ENCODE results near the gene GSTM5. TPM values are rescaled to one million over a fixed set of nuclear protein-coding genes. Genes with fewer than 3 reads are reported as not detected.
"Not testable (repeated sequence)": the region's sequence is repeated elsewhere in the genome, so short reads cannot be mapped to it uniquely, and the experiment has no call there.

Gene GSTM5
- total RNA-seq, 1 donor from 2014 or later = not detected

GRCh38 chr1:109687641-109688499 is 24.2 kb upstream of the GSTM5 start, which contains the start of gene GSTM1:
Gene GSTM1 (plus strand): TSS chr1:109687817. CDS start chr1:109687874, 57 bp downstream.
- TF ChIP-seq, protein P1, sequence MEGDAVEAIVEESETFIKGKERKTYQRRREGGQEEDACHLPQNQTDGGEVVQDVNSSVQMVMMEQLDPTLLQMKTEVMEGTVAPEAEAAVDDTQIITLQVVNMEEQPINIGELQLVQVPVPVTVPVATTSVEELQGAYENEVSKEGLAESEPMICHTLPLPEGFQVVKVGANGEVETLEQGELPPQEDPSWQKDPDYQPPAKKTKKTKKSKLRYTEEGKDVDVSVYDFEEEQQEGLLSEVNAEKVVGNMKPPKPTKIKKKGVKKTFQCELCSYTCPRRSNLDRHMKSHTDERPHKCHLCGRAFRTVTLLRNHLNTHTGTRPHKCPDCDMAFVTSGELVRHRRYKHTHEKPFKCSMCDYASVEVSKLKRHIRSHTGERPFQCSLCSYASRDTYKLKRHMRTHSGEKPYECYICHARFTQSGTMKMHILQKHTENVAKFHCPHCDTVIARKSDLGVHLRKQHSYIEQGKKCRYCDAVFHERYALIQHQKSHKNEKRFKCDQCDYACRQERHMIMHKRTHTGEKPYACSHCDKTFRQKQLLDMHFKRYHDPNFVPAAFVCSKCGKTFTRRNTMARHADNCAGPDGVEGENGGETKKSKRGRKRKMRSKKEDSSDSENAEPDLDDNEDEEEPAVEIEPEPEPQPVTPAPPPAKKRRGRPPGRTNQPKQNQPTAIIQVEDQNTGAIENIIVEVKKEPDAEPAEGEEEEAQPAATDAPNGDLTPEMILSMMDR (IDR thresholded peaks at IDR 0.05; ENCODE audit: insufficient read depth, low read length, severe bottlenecking) = peak; percentile 30
- Histone ChIP-seq H3K4me3 (ENCODE audit: low read depth, low read length) (peak within 1 kb of the TSS; percentile 28), H3K27me3 (ENCODE audit: control insufficient read depth, insufficient read depth, low read length) (no peaks in the 10 kb centered on the region), H3K36me3 (ENCODE audit: control insufficient read depth, insufficient read depth, low read length) (no peaks in the 10 kb centered on the region)
- FAIRE-seq = no peak
- DNase-seq (ENCODE audit: low read depth) = peak; percentile 24

- FAIRE-seq = no peak
- DNase-seq (ENCODE audit: low read depth) = no peak
- TF ChIP-seq, protein P1 (IDR thresholded peaks at IDR 0.05; ENCODE audit: insufficient read depth, low read length, severe bottlenecking) = no peak
- Histone ChIP-seq H3K27me3 (ENCODE audit: control insufficient read depth, insufficient read depth, low read length) (no peaks in the 10 kb centered on the region), H3K4me3 (ENCODE audit: low read depth, low read length) (no peak overlapping the region), H3K36me3 (ENCODE audit: control insufficient read depth, insufficient read depth, low read length) (no peaks in the 10 kb centered on the region)
These were observed 22.1 kb upstream of the GSTM5 start for GRCh38 chr1:109689844-109690405.

- no peak for DNase-seq (ENCODE audit: low read depth)
These were observed 20.3 kb upstream of the GSTM5 start for GRCh38 chr1:109691759-109692158.

GRCh38 chr1:109694400-109694799 is 17.7 kb upstream of the GSTM5 start:
- not testable (repeated sequence) for FAIRE-seq; DNase-seq (ENCODE audit: low read depth); H3K4me3 ChIP-seq (ENCODE audit: low read depth, low read length); H3K27me3 ChIP-seq (ENCODE audit: control insufficient read depth, insufficient read depth, low read length); H3K36me3 ChIP-seq (ENCODE audit: control insufficient read depth, insufficient read depth, low read length)

More at GRCh38 chr1:109691759-109692158, 20.3 kb upstream of the GSTM5 start:
- no peak for FAIRE-seq
- H3K36me3 ChIP-seq (ENCODE audit: control insufficient read depth, insufficient read depth, low read length) = no peaks in the 10 kb centered on the region
- no peaks in the 10 kb centered on the region for H3K27me3 ChIP-seq (ENCODE audit: control insufficient read depth, insufficient read depth, low read length)
- TF ChIP-seq, protein P1 (IDR thresholded peaks at IDR 0.05; ENCODE audit: insufficient read depth, low read length, severe bottlenecking) = no peak
- H3K4me3 ChIP-seq (ENCODE audit: low read depth, low read length) = no peak overlapping the region

DNA sequence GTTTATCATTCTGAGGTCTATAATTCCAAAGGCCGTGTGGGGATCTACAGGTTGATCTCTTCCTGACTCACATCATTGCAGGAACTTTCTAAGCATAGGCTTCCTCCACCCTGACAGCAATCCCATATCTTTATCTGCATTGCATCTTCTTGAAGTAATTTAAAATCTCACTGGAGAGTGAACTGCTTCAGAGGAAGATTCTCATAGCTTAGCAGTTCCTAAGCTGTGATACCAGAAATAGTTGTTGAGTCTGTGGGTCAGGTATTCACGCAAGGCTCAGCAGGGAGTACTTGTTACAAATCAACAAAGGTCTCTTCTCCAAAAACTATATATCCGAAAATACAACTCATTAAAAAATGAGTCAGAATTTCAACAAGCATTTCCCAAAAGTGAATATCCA is 16.9 kb upstream of the GSTM5 start:
- H3K36me3 ChIP-seq (ENCODE audit: control insufficient read depth, insufficient read depth, low read length); FAIRE-seq; DNase-seq (ENCODE audit: low read depth); H3K27me3 ChIP-seq (ENCODE audit: control insufficient read depth, insufficient read depth, low read length); H3K4me3 ChIP-seq (ENCODE audit: low read depth, low read length): not testable (repeated sequence)

- Histone ChIP-seq H3K27me3 (ENCODE audit: control insufficient read depth, insufficient read depth, low read length) (no peaks in the 10 kb centered on the region), H3K36me3 (ENCODE audit: control insufficient read depth, insufficient read depth, low read length) (no peaks in the 10 kb centered on the region), H3K4me3 (ENCODE audit: low read depth, low read length) (no peak overlapping the region)
- TF ChIP-seq, protein P1 (IDR thresholded peaks at IDR 0.05; ENCODE audit: insufficient read depth, low read length, severe bottlenecking) = no peak
- FAIRE-seq (no peak), DNase-seq (ENCODE audit: low read depth) (no peak)
These were observed 15.0 kb upstream of the GSTM5 start for GRCh38 chr1:109697066-109697465.

- H3K27me3 ChIP-seq (ENCODE audit: control insufficient read depth, insufficient read depth, low read length); H3K36me3 ChIP-seq (ENCODE audit: control insufficient read depth, insufficient read depth, low read length); H3K4me3 ChIP-seq (ENCODE audit: low read depth, low read length); FAIRE-seq: not testable (repeated sequence)
- peak; percentile 75 for DNase-seq (ENCODE audit: low read depth)
These were observed 14.2 kb upstream of the GSTM5 start for GRCh38 chr1:109697861-109698260.

GRCh38 chr1:109702940-109703339 is 9.1 kb upstream of the GSTM5 start:
- FAIRE-seq; H3K27me3 ChIP-seq (ENCODE audit: control insufficient read depth, insufficient read depth, low read length); DNase-seq (ENCODE audit: low read depth); H3K4me3 ChIP-seq (ENCODE audit: low read depth, low read length); H3K36me3 ChIP-seq (ENCODE audit: control insufficient read depth, insufficient read depth, low read length): not testable (repeated sequence)

Data from bronchial epithelial cell (primary cell).